ENCODE data around the gene KRR1. TPM values are rescaled to one million over a fixed set of nuclear protein-coding genes. Genes with fewer than 3 reads are reported as not detected.
"Not testable (repeated sequence)": the region's sequence is repeated elsewhere in the genome, so short reads cannot be mapped to it uniquely, and the experiment has no call there.

Gene KRR1
- total RNA-seq, 1 donor from 2014 or later: 58.6 TPM

DNA sequence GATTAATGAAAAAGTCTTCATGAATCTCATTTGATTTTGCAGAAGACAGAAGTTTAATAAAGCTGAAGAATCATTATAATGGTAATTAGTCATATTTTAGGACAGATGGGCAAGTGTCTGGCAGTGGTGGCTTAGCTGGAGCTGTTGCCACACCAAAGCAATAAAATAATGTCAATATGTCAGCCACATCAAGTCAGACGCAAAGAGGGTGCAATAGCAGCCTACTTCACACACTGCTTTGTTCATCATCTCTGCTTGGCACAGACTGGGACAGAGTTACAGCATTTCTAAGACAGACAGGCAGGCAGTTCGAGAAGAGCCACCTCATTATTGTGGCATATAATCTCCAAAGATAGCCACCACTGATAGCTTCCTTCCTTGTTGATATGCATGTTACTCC is 16.9 kb upstream of the KRR1 start:
- ATAC-seq: no peak
- DNase-seq (ENCODE audit: low spot score): no peak
- intact Hi-C loops (cut with DNase I): loop anchor here (10.0 kb wide), 1 partner anchor 507 kb away; the partner anchor contains the start of gene PHLDA1

GRCh38 chr12:75526655-75527511 is 15.5 kb upstream of the KRR1 start:
- intact Hi-C loops (cut with DNase I): loop anchor here (10.0 kb wide), 1 partner anchor 508 kb away; the partner anchor contains the start of gene PHLDA1
- ATAC-seq: no peak
- DNase-seq (ENCODE audit: low spot score): no peak

- DNase-seq (ENCODE audit: low spot score) (no peak), ATAC-seq (no peak)
- intact Hi-C loops (cut with DNase I): loop anchor here (10.0 kb wide), 1 partner anchor 510 kb away; the partner anchor contains the start of gene PHLDA1
These were observed 13.9 kb upstream of the KRR1 start for GRCh38 chr12:75525263-75525662.

GRCh38 chr12:75522124-75522523 is 10.7 kb upstream of the KRR1 start:
- ATAC-seq; DNase-seq (ENCODE audit: low spot score): not testable (repeated sequence)
- intact Hi-C loops (cut with DNase I): loop anchor here (10.0 kb wide), 1 partner anchor 513 kb away; the partner anchor contains the start of gene PHLDA1

- intact Hi-C loops (cut with DNase I): loop anchor here (10.0 kb wide), 1 partner anchor 514 kb away; the partner anchor contains the start of gene PHLDA1
- not testable (repeated sequence) for ATAC-seq
These were observed 9.8 kb upstream of the KRR1 start for GRCh38 chr12:75521224-75521623.

DNA sequence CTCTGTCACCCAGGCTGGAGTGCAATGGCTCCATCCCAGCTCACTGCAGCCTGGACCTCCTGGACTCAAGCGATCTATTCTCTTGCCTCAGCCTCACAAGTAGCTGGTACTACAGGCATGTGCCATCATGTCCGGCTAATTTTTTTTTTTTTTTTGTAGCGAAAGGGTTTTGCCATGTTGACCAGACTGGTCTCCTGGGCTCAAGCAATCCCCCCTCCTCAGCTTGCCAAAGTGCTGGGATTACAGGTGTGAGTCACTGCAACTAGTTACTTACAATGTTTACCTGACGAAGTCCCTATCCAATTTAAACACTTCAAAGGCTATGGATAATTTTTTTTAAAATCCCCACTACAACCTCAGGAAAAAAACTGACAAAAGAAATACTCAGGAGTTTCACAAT is 1.8 kb downstream of the KRR1 start:
- intact Hi-C loops (cut with DNase I): no loop called here
- no peak for DNase-seq (ENCODE audit: low spot score)
- ATAC-seq: no peak

More at GRCh38 chr12:75521224-75521623, 9.8 kb upstream of the KRR1 start:
- DNase-seq (ENCODE audit: low spot score): not testable (repeated sequence)

DNA sequence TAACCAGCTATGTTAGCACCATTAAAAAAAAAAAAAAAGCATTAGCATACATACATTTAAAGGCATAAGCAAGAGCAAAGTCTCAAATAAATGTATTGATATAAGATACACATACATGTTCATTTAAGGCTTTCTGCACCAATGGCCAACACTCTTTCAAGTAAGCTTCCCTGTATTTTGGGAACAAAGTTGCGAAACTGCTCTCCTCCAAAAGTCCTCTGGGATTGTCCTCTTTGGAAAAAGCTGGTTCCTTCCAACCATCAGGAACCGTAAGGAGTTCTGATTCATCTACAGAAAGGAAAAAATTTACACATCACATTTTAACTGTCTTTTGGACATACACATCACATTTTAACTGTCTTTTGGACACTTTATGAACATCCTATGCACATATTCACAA is 3.2 kb downstream of the KRR1 start:
- peak; percentile 33 for ATAC-seq
- DNase-seq (ENCODE audit: low spot score): no peak
- intact Hi-C loops (cut with DNase I): no loop called here

DNA sequence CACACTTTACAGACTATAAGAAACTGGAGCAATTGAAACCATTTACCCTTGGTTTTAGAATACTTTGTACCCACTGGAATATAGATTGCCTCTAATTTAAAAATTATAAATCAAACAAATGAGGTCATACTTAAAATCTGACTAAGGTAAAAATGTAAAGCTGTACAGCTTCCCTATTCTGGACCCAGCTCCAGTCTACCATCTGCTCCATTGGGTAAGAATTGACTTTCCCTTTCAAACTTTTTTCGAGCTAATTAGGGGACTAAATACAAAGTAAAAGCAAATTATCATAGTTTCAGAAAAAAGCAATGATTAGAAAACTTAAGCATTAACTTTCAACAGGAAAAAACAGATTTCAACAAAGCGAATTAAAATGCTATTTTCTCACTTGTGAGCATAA is 4.3 kb downstream of the KRR1 start:
- DNase-seq (ENCODE audit: low spot score): no peak
- no peak for ATAC-seq
- intact Hi-C loops (cut with DNase I): no loop called here

DNA sequence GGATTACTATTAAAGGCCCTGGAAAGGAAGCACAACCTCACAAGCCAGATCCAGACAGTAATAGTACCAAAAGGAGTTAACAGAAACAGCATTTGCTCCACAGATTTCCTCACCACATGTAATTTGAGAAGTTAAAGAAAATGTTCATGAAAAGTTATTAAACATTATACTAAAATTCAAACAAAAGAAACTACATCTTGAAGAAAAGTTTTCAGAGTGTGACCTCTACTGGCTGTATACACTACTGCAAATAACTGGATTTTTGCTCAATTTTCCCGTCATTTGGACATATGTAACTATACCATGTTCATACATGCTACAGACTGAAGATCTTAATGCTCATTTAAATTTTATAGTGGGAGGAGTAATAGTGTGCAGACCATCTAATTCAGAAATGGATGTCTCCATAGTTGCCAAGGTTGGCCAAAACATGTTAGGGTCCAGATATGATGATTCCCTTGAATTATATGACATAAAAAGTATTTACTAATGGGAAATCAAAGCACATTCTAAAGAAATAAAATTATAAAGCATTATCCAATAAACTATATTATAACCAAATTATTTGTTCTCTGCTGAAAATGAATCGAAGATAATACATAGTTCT is 5.6 kb downstream of the KRR1 start:
- DNase-seq (ENCODE audit: low spot score): no peak
- intact Hi-C loops (cut with DNase I): no loop called here
- no peak for ATAC-seq

DNA sequence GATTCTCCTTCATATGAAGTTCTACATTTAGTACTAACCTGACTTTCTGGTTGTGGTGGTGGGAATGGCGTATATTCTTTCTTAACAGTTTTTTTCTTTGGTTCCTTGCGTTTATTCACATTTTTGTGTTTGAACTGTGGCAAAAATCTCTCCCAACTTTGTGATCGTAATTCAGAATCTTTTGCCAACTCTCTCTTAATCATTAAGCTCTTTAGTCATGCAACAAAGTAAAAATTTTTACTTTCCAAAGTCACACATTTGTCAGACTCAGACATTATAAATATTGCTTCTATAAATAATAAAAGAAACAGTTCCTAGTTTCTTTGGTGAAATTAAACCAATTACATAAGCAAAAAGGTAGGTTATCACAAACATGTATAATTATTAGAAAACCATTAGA is 7.5 kb downstream of the KRR1 start:
- intact Hi-C loops (cut with DNase I): no loop called here
- no peak for DNase-seq (ENCODE audit: low spot score)
- ATAC-seq: no peak

DNA sequence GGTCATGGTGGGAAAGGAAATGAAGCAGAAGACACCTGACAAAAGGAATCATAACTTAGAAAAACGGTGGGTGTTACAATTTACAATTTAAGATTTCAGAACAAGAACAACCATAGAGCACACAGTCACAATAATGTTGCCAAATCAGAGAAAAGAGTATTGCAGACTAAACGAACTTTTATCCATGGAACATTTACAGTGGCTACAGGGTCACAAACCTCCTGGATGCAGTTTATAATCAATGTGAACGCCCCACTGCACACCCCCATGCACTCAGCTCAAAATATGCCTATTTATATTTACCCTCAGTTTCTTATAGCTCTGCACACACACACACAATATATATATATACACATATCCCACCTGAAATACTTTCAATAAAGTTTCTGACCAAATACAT is 8.0 kb downstream of the KRR1 start:
- DNase-seq (ENCODE audit: low spot score) (no peak), ATAC-seq (no peak)
- intact Hi-C loops (cut with DNase I): no loop called here

DNA sequence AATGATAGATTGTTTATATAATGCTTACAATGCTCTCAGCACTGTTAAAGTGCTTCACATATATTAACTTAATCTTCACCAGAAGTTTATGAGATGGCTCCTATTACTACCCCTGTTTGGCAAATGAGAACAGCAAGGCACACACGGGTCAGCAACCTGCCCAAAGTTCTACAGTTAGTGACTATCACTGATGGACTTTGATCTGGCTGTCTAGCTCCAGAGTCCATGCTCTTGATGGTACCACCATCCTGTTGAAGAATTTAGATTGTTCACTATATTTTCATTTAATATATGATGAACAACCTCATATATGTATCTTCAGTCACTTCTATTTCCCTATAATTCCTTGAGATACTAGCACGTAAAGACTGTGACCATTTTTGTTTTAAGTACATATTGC is 20.2 kb downstream of the KRR1 start:
- DNase-seq (ENCODE audit: low spot score) (no peak), ATAC-seq (no peak)
- intact Hi-C loops (cut with DNase I): no loop called here

- ATAC-seq: no peak
- no peak for DNase-seq (ENCODE audit: low spot score)
- intact Hi-C loops (cut with DNase I): no loop called here
These were observed 21.7 kb downstream of the KRR1 start for GRCh38 chr12:75489613-75490210.

GRCh38 chr12:75489187-75489586 is 22.2 kb downstream of the KRR1 start:
- DNase-seq (ENCODE audit: low spot score): no peak
- no peak for ATAC-seq
- intact Hi-C loops (cut with DNase I): no loop called here

- DNase-seq (ENCODE audit: low spot score) (no peak), ATAC-seq (peak; percentile 75)
- intact Hi-C loops (cut with DNase I): no loop called here
These were observed 22.9 kb downstream of the KRR1 start for GRCh38 chr12:75488553-75488952.

DNA sequence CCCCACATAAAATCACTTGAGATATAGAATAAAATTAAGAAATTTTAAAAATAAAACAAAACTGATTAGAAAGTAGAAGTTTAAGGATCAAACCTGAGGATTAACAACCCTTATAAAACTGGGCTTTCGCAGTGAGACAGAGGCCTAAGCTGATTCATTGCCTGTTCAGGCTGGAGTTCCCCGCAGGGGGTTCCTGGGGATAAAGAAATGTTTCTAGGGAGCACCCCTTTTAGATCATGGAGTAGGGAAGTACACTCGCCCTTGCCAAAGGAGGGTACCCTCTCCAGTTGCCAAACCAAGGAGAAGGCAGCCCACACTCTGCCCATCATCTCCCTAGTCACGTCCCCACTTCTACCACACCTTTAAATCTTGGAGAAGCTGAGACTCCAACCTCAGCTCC is 24.1 kb downstream of the KRR1 start:
- intact Hi-C loops (cut with DNase I): no loop called here
- DNase-seq (ENCODE audit: low spot score) (no peak), ATAC-seq (no peak)

DNA sequence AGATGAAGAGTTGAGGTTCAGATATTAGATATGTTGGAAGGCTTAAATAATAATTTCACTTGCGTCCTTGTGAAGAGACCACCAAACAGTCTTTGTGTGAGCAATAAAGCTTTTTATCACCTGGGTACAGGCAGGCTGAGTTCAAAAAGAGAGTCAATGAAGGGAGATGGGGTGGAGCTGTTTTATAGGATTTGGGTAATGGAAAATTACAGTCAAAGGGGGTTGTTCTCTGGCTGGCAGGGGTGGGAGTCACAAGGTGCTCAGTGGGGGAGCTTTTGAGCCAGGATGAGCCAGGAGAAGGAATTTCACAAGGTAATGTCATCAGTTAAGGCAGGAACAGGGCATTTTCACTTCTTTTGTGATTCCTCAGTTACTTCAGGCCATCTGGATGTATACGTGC is 27.0 kb downstream of the KRR1 start:
- DNase-seq (ENCODE audit: low spot score); intact Hi-C loops (cut with DNase I); ATAC-seq: not testable (repeated sequence)

DNA sequence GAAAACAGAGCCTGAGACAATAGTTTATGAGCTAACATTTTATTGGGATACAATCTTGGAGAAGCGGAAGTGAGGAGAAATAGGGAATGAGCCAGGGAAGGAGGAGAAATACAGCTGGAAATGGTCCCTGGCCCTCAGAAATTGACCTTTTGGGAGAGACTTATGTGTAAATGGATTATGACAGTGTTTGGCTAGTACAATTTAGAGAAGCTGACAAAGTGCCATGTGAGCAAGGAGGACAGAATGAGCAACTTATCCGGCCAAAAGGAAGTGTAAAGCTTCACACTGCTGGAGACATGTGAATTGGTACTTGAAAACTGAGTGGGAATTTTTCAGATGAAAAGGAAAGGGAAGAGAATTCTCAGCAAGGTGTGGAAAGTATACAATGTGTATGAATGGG is 28.0 kb downstream of the KRR1 start:
- no peak for ATAC-seq
- intact Hi-C loops (cut with DNase I): no loop called here
- no peak for DNase-seq (ENCODE audit: low spot score)

GRCh38 chr12:75482646-75483045 is 28.8 kb downstream of the KRR1 start:
- no peak for DNase-seq (ENCODE audit: low spot score)
- no peak for ATAC-seq
- intact Hi-C loops (cut with DNase I): no loop called here

DNA sequence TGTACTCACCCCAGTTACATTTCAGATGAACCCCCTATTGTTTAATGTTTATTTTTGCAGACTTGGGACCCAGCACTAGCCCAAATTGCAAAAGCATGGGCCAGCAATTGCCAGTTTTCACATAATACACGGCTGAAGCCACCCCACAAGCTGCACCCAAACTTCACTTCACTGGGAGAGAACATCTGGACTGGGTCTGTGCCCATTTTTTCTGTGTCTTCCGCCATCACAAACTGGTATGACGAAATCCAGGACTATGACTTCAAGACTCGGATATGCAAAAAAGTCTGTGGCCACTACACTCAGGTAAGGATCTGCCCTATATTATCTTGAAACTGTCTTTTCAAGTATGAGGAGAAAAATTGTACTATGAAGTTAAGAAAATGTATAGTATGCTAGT is 29.6 kb downstream of the KRR1 start:
- intact Hi-C loops (cut with DNase I): no loop called here
- ATAC-seq (no peak), DNase-seq (ENCODE audit: low spot score) (no peak)

Measured in sciatic nerve (tissue), 2 donors.